GM18858 (cell line): ENCODE results near the gene MOCOS.

Experiments
- ATAC-seq: cut with Tn5 transposase; IDR thresholded peaks from one replicate; pipeline ENCODE4 v1.9.1; 2021; ENCODE audit not compliant: unreplicated experiment

MOCOS gene

GRCh38 chr18:36176711-36177110 is 10.6 kb upstream of the MOCOS start:
- no peak for ATAC-seq

GRCh38 chr18:36177913-36178312 is 9.4 kb upstream of the MOCOS start:
- ATAC-seq, result no peak

- no peak for ATAC-seq
These were observed 7.5 kb upstream of the MOCOS start for GRCh38 chr18:36179562-36180355.

- no peak for ATAC-seq
These were observed 5.9 kb upstream of the MOCOS start for GRCh38 chr18:36181441-36181840.

GRCh38 chr18:36181898-36182506 is 5.3 kb upstream of the MOCOS start:
- no peak for ATAC-seq

GRCh38 chr18:36183033-36183432 is 4.3 kb upstream of the MOCOS start:
- ATAC-seq, result no peak

- ATAC-seq, result no peak
These were observed 3.3 kb upstream of the MOCOS start for GRCh38 chr18:36183987-36184386.

- ATAC-seq, result no peak
These were observed 2.1 kb upstream of the MOCOS start for GRCh38 chr18:36185157-36185556.

- ATAC-seq, result no peak
These were observed 1.3 kb upstream of the MOCOS start for GRCh38 chr18:36185901-36186460.

GRCh38 chr18:36186461-36187192 is 670 bp upstream of the MOCOS start:
- no peak for ATAC-seq

GRCh38 chr18:36187826-36188721 is 777 bp downstream of the MOCOS start:
- no peak for ATAC-seq

GRCh38 chr18:36188916-36189315 is 1.6 kb downstream of the MOCOS start:
- no peak for ATAC-seq

GRCh38 chr18:36189486-36189885 is 2.2 kb downstream of the MOCOS start:
- no peak for ATAC-seq

GRCh38 chr18:36191286-36191685 is 4.0 kb downstream of the MOCOS start:
- ATAC-seq, result no peak

GRCh38 chr18:36191711-36192110 is 4.4 kb downstream of the MOCOS start:
- no peak for ATAC-seq

GRCh38 chr18:36194600-36195315 is 7.5 kb downstream of the MOCOS start:
- ATAC-seq, result no peak

- ATAC-seq, result no peak
These were observed 8.3 kb downstream of the MOCOS start for GRCh38 chr18:36195427-36196122.

GRCh38 chr18:36196238-36196995 is 9.1 kb downstream of the MOCOS start:
- ATAC-seq, result no peak
